HG02840 (cell line): ENCODE data around the gene FNDC8.
"Not testable (repeated sequence)": the region's sequence is repeated elsewhere in the genome, so short reads cannot be mapped to it uniquely, and the experiment has no call there.

ENCODE experiments used
- ATAC-seq: cut with Tn5 transposase; IDR thresholded peaks from one replicate; pipeline ENCODE4 v1.9.1; 2021; ENCODE audit warnings: mild to moderate bottlenecking, moderate library complexity, moderate number of reproducible peaks; ENCODE audit not compliant: unreplicated experiment, low FRiP score

Gene FNDC8

GRCh38 chr17:35167046-35167445 lies 45.6 kb downstream of the FNDC8 start:
- no peak for ATAC-seq

DNA sequence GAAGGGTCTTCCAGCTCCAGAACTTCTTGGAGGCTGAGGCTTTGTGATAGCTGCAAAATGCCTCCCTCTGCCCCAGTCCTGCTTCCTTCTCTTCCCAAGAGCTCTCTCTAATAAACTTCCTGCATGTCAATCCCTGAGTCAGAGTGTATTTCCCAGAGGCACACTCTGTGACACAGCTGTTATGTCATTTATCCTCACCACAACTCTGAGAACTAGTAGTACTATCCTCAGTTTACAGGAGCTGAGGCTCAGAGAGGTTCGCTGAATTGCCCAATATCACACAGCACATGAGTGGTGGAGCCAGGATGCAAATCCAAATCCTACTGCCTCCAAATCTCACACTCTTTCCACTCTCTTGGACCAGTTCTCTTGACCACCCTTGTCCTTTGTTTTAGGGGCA lies 46.3 kb downstream of the FNDC8 start:
- ATAC-seq, result no peak

GRCh38 chr17:35169835-35170363 lies 48.5 kb downstream of the FNDC8 start:
- ATAC-seq, result no peak

GRCh38 chr17:35170968-35171771 lies 49.8 kb downstream of the FNDC8 start:
- no peak for ATAC-seq

GRCh38 chr17:35171834-35172233 lies 50.4 kb downstream of the FNDC8 start:
- no peak for ATAC-seq

- ATAC-seq, result not testable (repeated sequence)
Measured at GRCh38 chr17:35172321-35172720, 50.9 kb downstream of the FNDC8 start.

DNA sequence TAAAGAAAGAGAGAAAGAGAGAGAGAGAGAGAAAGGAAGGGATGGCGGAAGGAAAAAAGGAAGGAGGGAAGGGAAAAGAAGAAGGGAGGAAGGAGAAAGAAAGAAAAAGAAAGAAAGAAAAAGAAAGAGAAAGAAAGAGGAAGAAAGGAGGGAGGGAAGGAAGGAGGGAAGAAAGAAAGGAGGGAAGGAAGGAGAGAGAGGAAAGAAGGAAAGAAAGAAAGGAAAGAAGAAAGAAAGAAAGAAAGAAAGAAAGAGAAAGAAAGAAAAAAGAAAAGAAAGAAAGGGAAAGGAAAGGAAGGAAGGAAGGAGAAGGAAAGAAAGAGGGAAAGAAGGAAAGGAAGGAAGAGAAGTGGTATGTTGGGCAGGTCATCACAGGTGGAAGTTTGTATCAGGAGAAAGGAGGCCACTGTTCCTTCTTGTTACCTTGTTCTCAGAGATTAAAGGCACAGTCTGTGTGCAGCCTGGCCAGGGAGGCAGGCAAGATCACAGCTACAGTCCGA lies 53.5 kb downstream of the FNDC8 start:
- no peak for ATAC-seq

DNA sequence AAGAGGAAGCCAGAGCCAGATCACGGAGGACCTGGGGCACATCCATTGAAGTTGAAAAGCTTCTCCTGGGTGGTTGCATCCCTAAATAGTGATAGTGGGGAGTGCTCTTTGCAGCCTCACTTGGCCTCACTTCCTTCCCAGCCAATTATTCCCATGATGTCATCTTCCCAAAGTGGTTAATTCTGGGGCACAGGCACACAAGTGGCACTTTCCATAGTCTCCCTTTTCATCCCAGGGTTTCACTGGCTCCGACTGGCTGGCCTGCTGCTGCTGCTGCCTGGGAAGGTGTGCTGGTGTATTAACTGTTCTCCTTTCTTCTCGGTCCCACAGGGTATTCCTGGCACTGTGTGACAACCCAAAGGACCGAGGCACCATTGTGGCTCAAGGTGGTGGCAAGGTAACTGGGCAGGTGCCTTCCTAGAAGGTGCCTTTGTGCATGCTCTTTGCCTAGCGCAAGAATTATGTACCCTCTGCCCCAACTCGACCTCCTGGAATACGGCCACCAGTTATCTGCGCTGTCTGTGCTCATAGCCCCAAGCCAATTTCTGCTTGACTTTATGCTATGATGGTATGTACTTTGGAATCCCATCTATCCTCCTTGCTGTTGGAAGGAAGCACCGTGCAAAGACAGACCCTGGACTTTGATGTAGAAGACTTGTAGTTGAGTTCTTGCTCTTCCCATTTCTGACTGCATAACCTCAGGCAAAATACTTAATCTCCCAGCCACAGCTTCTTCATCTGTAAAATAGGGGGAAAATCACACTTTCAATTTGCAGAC lies 54.4 kb downstream of the FNDC8 start:
- no peak for ATAC-seq

DNA sequence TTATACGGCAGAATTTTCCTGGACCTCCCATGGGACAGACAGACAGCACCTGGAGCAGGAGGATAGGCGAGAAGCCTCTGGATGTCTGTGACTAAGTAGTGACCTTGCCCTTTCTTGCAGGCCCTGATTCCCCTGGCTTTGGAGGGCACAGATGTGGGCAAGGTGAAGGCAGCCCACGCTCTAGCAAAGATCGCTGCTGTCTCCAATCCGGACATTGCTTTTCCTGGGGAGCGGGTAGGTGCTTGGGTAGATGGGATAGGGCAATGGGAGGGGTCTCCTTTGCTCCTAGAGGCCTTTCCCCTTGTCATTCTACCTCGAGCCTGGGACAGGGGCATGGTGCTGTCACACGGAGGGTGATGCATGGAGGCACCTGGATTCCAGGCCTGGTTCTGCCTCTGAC lies 55.5 kb downstream of the FNDC8 start:
- no peak for ATAC-seq

DNA sequence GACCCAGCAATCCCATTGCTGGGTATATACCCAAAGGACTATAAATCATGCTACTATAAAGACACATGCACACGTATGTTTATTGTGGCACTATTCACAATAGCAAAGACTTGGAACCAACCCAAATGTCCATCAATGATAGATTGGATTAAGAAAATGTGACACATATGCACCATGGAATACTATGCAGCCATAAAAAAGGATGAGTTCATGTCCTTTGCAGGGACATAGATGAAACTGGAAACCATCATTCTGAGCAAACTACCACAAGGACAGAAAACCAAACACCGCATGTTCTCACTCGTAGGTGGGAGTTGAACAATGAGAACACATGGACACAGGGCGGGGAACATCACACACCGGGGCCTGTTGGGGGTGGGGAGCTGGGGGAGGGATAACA lies 58.0 kb downstream of the FNDC8 start:
- ATAC-seq, result not testable (repeated sequence)
